Measurements from ENCODE around the gene TMEM167A.

The TMEM167A gene, protein sequence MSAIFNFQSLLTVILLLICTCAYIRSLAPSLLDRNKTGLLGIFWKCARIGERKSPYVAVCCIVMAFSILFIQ

DNA sequence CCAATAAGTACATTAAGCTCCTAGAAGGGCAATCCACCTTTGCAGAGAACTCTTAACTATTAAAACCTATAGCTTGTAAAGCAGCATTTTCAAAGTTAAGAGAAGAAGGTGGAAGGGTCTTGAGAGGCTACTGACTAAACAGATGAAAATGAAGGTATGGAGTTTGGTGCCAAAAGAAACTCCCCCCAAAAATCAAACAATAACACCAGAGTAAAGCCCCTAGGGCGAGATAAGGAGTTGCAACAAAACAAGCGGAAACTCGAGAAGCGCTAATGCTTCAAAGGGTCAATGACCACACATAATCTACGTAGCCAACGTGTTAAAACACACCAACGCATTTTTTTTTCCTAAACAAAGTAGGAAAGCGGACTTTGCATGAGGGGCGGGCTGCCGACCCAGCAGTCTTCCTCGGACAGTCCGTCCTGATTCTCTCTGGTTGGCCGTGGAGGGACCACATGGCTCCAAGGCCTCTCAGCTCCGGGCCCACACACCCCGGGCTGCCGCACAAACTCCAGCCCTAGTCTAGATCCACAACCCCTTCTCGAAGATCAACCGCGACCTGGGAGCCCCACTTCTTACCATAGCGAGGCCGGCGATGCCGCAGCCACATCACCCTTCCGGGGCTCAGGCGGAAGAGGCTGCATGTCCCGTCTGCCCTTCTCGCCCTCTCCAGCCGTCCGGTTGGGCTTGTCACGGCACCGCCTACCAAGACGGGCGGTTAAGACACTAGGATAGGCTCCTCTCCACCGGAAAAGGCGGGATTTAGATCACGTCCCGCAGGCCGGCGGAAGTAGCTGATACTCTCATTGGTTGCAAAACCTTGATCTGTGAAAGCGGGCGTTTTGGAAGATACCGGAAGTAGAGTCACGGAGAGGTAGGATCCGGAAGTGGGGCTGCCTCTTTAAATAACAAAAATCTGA, at the start of gene TMEM167A, which contains the start of gene XRCC4:
Gene TMEM167A (minus strand): TSS at position 653 of the 920 bp plus-strand sequence. CDS start 71 bp downstream, at position 582.
Gene XRCC4 (plus strand): TSS at position 806 of the 920 bp plus-strand sequence. CDS start 27,373 bp downstream, outside the sequence.
- peak; percentile 83 for DNase-seq

- no peak for DNase-seq
Observed at GRCh38 chr5:83126501-83126900, 49.3 kb upstream of the TMEM167A start.

DNA sequence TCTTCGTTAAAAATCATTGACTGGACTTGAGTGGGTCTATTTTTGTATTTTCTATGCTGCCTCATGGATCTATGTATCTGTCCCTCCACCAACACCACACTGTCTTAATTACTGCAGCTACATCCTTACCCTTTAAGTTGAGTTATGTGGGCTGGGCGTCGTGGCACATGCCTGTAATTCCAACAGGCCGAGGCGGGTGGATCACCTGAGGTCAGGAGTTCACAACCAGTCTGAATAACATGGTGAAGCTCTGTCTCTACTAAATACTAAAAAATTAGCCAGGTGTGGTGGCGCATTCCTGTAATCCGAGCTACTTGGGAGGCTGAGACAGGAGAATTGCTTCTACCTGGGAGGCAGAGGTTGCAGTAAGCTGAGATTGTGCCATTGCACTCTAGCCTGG, 48.4 kb upstream of the TMEM167A start:
- DNase-seq, result no peak

DNA sequence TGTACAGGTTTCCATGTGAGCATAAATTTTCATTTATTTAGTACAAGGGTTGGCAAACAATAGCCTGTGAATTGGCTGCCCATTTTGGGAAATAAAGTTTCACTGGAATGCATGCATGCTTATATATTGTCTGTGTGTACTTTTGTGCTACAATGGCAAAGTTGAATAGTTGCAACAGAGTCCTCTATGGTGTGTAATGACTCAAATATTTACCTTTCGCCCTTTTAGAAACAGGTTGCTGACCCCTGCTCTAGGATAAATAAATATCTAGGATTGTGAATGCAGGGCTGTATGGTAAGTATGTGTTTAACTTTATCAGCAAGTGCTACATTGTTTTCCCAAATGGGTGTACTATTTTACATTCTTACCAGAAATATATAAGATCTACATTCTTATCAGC, 47.4 kb upstream of the TMEM167A start:
- no peak for DNase-seq

DNA sequence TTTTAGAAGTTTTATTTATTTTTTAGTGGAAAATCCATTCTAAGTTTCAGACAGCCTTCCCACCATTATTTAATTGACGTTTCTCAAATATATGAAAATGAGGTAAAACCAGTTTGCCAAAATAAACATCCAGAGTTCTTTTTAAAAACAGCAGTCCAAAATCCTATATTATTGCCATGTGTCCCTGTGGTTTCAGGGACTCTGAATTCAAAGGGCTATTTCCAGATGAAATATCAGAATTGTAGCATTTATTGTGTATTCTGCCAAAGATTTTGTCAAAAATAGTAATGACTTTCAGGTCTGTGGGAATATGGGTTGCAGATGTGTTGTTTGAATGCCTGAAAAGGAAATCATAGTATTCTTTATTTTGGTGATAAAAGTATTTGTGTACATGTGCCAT, 41.8 kb upstream of the TMEM167A start:
- no peak for DNase-seq

GRCh38 chr5:83118471-83118870, 41.3 kb upstream of the TMEM167A start:
- no peak for DNase-seq

DNA sequence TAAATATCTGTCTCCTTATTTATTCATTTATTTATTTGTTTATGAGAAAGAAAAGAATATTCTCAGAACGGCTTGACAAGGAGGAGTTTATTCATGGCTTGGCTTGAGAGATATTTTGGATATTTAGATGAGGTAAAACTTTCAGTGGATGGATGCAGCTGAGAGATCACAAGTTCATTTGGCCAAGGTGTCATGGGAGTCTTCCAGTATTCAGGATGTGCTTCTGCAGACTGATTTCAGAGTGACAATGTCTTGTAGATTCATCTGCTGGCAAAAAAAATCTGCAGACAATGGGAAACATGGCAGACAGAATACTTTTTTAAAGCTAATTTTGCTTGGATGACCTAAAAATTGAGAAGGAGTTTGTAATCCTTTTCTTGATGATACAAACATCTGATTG, 38.6 kb upstream of the TMEM167A start:
- no peak for DNase-seq

DNA sequence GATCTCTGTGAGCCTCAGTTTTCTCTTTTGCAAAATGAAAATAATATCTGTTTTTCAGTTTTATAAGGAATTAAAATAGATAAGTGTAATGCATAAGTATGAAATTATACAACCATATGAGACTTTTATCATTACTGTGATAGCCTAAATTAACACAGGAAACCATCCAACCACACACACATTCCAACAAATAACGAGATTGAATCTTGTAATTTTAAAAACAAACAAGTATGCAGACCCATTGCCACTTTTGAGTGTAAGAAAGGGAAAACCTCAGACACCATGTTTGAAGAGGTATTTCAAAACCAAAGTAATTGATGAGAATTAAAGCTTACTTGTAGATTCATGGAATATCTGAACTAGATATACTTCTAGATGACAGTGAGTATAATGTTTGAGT, 32.2 kb upstream of the TMEM167A start:
- DNase-seq, result no peak

DNA sequence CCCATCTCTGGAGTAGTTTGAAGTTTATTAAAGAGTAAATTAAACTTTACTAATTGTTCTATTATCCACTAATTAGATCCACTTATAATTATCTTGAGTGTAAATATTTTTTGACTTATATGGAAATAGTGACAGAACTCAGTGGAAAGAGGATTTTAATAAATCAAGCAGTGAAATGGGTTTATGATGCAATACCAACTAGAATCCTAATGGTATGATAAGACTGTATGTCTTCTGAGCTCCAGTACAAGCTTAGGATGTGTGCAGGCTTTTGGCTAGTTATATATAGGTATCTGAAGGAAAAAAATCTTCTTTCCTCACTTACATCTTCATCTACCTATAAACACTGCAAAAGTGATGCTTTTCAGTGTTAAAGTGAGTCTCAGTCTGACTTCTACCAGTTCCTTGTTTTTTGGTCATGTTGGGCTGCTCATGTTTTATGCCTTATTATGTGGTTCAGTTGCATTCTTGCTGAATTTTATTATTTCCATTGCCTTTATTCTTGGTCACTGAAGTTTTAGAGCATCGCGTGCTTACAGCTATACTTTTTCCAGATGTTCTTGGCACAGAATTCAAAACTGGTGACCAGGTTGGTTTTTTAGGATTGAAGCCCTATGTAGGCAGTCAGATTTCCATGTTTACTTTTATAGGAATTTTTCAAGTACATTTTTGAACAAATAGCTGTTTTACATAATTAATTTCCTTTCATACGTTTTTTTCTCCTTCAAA, 30.7 kb upstream of the TMEM167A start:
- DNase-seq, result no peak

DNA sequence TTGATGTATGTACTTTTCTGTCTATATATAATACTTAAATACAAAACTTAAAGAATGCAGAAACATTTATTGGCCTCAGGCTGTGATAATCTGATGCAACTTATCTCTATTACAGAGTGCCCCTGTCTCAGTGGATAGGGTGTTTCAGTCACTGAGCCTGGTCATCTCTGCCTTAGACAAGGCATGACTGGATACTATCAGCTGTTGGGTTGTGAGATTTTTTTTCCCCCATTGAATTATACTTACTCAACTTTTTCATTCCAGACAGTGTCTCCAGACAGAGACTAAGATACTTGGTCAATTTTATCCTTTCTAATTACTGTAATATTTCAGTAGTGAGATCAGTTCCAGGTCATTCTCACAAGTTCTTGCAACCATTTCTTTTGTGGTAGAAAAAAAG, 26.8 kb upstream of the TMEM167A start:
- DNase-seq, result no peak

GRCh38 chr5:83102364-83102980, 25.3 kb upstream of the TMEM167A start:
- no peak for DNase-seq

GRCh38 chr5:83101514-83101913, 24.3 kb upstream of the TMEM167A start:
- DNase-seq, result no peak

DNA sequence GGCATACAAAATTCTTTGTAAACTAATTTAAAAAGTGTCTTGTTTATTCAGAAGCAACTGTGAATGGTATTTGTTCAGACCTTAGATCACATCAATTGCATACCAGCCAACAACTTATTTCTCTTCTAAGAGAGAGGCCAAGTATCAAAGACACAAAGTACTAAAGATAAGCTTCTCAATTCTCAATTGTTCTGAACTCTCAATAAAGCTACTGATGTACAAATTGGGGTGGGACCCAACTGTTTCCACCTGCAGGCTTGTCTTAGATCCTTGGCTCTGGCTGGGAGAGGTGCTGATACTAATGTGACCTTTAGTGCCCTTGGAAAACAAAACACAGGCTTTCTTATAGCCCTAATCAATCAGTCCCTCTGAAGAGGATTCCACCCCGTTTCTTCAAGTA, 22.3 kb upstream of the TMEM167A start:
- no peak for DNase-seq

DNA sequence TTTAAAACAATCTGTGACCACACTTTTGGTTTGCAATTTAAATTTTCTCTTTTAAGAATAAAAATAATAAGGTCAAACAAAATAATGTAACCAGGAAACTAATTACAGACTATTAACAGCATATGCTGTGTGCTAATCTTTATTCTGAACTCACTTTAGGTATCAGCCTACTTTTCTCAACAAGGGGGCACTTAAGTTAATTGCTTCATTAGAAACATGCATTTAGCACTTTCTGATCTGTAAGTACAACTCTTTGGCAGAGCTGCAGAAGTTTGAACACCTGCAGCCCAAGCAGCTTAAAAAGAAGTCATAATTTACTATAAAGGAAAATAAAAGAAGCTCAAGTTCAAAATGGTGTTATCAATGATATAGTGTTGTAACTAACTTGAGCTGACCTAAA, 21.8 kb upstream of the TMEM167A start:
- no peak for DNase-seq

GRCh38 chr5:83097689-83098231, 20.6 kb upstream of the TMEM167A start:
- no peak for DNase-seq

- no peak for DNase-seq
Observed at GRCh38 chr5:83096660-83097339, 19.6 kb upstream of the TMEM167A start.

GRCh38 chr5:83095957-83096539, 18.9 kb upstream of the TMEM167A start:
- DNase-seq, result no peak

GRCh38 chr5:83095163-83095956, 18.2 kb upstream of the TMEM167A start:
- no peak for DNase-seq

DNA sequence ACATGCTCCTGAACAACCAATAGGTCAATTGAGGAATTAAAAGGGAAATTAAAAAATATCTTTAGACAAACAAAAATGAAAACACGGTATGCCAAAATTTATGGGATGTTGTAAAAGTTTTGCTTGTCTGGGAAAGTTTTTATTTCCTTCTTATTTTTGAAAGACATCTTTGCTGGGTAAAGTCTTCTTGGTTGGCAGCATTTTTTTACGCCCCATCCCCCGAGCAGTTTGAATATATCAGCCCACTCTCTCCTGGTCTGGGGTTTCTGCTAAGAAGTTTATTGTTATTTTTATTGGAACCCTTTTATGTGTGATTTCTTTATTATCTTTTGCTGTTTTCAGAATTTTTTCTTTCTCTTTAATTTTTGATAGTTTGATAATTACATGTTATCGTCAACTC, 16.5 kb upstream of the TMEM167A start:
- DNase-seq, result no peak

DNA sequence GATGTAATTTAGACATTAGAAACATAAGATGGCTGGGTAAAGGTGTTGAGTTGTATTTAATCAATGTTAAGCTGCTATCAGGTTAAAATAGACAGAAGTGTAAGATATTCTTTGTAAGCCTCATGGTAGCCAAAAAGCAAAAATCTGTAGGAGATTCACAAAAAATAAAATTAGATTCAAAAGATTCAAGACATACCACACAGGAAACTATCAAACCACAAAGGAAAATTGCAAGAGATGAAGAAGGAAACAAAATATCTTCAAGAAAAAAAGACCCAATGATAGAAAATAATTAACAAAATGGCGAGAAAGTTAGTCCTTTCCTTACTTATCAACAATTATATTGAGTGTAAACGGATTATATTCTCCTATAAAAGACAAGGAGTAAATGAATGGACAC, 15.4 kb upstream of the TMEM167A start:
- no peak for DNase-seq

DNA sequence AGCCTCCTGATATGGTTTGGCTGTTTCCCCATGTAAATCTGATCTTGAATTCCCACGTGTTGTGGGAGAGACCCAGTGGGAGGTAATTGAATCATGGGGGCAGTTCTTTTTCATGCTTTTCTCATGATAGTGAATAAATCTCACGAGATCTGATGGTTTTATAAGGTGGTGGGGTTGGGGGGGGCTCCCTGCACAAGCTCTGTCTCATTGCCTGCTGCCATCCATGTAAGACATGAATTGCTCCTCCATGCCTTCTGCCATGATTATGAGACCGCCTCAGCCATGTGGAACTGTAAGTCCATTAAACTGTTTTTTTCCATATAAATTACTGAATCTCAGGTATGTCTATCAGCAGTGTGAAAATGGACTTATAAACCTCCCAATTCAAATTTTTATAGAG, 13.0 kb upstream of the TMEM167A start:
- no peak for DNase-seq
